HG03469 (cell line): ENCODE results near the gene GNRHR.

ENCODE experiments used
- ATAC-seq: cut with Tn5 transposase; IDR thresholded peaks from one replicate; pipeline ENCODE4 v1.9.1; 2021; ENCODE audit warnings: mild to moderate bottlenecking, moderate library complexity, moderate number of reproducible peaks; ENCODE audit not compliant: unreplicated experiment

The GNRHR gene

GRCh38 chr4:67700738-67701516 is 53.3 kb downstream of the GNRHR start, which contains the start of gene UBA6:
Gene UBA6 (minus strand): TSS chr4:67701155. CDS start chr4:67701119, 36 bp downstream.
- peak; percentile 97 for ATAC-seq

- peak; percentile 20 for ATAC-seq
These were observed 54.0 kb downstream of the GNRHR start for GRCh38 chr4:67700116-67700737.

- ATAC-seq, result no peak
These were observed 54.6 kb downstream of the GNRHR start for GRCh38 chr4:67699603-67700002.

GRCh38 chr4:67697860-67698687 is 56.1 kb downstream of the GNRHR start:
- no peak for ATAC-seq

- no peak for ATAC-seq
These were observed 58.1 kb downstream of the GNRHR start for GRCh38 chr4:67696061-67696460.

- ATAC-seq, result no peak
These were observed 59.5 kb downstream of the GNRHR start for GRCh38 chr4:67694662-67695061.

GRCh38 chr4:67691328-67691727 is 62.9 kb downstream of the GNRHR start:
- no peak for ATAC-seq
